Sigmoid colon (tissue), 7 donors: ENCODE measurements around the gene MUC5AC. TPM values are rescaled to one million over a fixed set of nuclear protein-coding genes. Genes with fewer than 3 reads are reported as not detected.

ENCODE experiments used
- DNase-seq: peaks from one replicate; pipeline ENCODE4 v3.0.0-alpha.2; 2019
- H3K27ac ChIP-seq, 4 donors: fragments of 200-600 bp; sonication (generic); one replicate each; pipeline ENCODE4 v1.5.1; 2016 to 2019; ENCODE audit warnings: mild to moderate bottlenecking in 1 of 4
- H3K27me3 ChIP-seq, 3 donors: fragments of 200-600 bp; sonication (generic); one replicate each; pipeline ENCODE4 v1.5.1; 2019; ENCODE audit warnings: mild to moderate bottlenecking in 1 of 3
- H3K36me3 ChIP-seq, 4 donors: fragments of 200-600 bp; sonication (generic); one replicate each; pipeline ENCODE4 v1.5.1; 2016 to 2019
- H3K4me1 ChIP-seq, 4 donors: fragments of 200-600 bp; sonication (generic); one replicate each; pipeline ENCODE4 v1.5.1; 2017 to 2019
- H3K4me3 ChIP-seq, 4 donors: fragments of 200-600 bp; sonication (generic); one replicate each; pipeline ENCODE4 v1.5.1; 2017 to 2019; ENCODE audit warnings: mild to moderate bottlenecking in 2 of 4, moderate library complexity in 1 of 4
- H3K9me3 ChIP-seq, 4 donors: fragments of 200-600 bp in 3 of 4; sonication (generic) in 3 of 4; one replicate each; pipeline versions ENCODE4 v1.5.1 to v1.6.1; 2013 to 2019
- CTCF ChIP-seq, 4 experiments: fragments of 450-650 bp in 3 of 4; fragments of 200-600 bp in 1 of 4; IDR thresholded peaks; one replicate each; pipeline ENCODE4 v1.5.1; 2016 to 2019; ENCODE audit warnings: antibody characterized with exemption in 4 of 4, mild to moderate bottlenecking in 3 of 4, moderate library complexity in 2 of 4
- EP300 ChIP-seq, 4 donors: sonication (generic); formaldehyde crosslinking; IDR thresholded peaks; one replicate each; pipeline ENCODE4 v1.6.1; 2017; ENCODE audit warnings: antibody characterized with exemption in 4 of 4
- POLR2A ChIP-seq, 2 donors: fragments of 450-650 bp; IDR thresholded peaks; one replicate each; pipeline ENCODE4 v1.6.1; 2016; ENCODE audit warnings: antibody characterized with exemption in 2 of 2, mild to moderate bottlenecking in 2 of 2, moderate library complexity in 2 of 2
- POLR2AphosphoS5 ChIP-seq, 4 donors: sonication (generic); formaldehyde crosslinking; IDR thresholded peaks; one replicate each; pipeline ENCODE4 v1.6.1; 2017; ENCODE audit warnings: antibody characterized with exemption in 4 of 4
- WGBS, 2 donors: extraction: QIAGEN DNeasy Blood & Tissue Kit; methylation state at CpG; one replicate each; pipeline ENCODE4 v1.1.7; 2013; 5-methylcytosine and 5-hydroxymethylcytosine counted together
- intact Hi-C: fragments of 100-400 bp; cut with DNase I; formaldehyde crosslinking; loops from one replicate; pipeline ENCODE4 v1.15.1; 2023
- polyA plus RNA-seq, 3 donors: library from polyadenylated mRNA; stranded (reverse); fragments of 200-250 nt; gene quantifications; one replicate each; pipeline ENCODE4 v1.2.3, GENCODE V29; 2013
- total RNA-seq, 4 donors: library from RNA; depleted of rRNA; stranded (reverse); fragments of >200 nt; gene quantifications; one replicate each; pipeline ENCODE4 v1.1.0, GENCODE V29; 2016
- donor health status: healthy with polysubstance abuse.
- donor health status: Bipolar disorder and iron deficiency.
- donor health status: healthy.

Gene MUC5AC
- total and polyA plus RNA-seq, 7 donors: under 0.01 to 0.09 (median under 0.01) TPM; not detected in 4

DNA sequence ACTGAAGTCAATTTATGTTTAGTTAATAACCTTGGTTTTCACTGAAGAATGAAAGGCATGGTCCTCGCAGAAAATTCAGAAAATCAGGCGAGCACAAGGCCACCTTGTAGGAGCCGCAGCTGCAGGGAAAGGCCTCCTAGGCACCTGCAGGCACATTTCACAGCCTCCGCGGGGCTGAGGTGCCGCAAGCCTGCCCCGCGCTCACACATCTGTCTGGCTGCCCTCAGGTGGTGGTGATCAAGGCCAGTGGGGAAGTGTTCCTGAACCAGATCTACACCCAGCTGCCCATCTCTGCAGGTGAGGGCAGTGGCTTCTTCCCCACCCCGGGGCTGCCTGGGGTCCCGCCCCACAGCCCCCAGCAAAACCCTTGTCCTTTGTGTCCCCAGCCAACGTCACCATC lies 10.5 kb downstream of the MUC5AC start:
- Histone ChIP-seq H3K4me1 (no peaks in the 10 kb centered on the region), H3K27me3 (no peaks in the 10 kb centered on the region), H3K9me3 (no peaks in the 10 kb centered on the region), H3K27ac (no peak overlapping the region), H3K4me3 (no peak overlapping the region), H3K36me3 (no peaks in the 10 kb centered on the region)
- 88 to 90% methylated on average over 11 of the region's 11 CpGs for WGBS, 2 donors
- intact Hi-C loops: no loop called here
- TF ChIP-seq EP300 (IDR thresholded peaks at IDR 0.05): no peak
- no peak for TF ChIP-seq CTCF (IDR thresholded peaks at IDR 0.05)
- DNase-seq: peak; percentile 36

GRCh38 chr11:1168721-1169161 lies 11.0 kb downstream of the MUC5AC start:
- DNase-seq: peak; percentile 57
- Histone ChIP-seq H3K4me1 (no peaks in the 10 kb centered on the region), H3K9me3 (no peaks in the 10 kb centered on the region), H3K27ac (no peak overlapping the region), H3K27me3 (no peaks in the 10 kb centered on the region), H3K36me3 (no peaks in the 10 kb centered on the region), H3K4me3 (no peak overlapping the region)
- TF ChIP-seq EP300 (IDR thresholded peaks at IDR 0.05) (no peak), POLR2A (IDR thresholded peaks at IDR 0.05) (no peak), CTCF (IDR thresholded peaks at IDR 0.05) (no peak), POLR2AphosphoS5 (IDR thresholded peaks at IDR 0.05) (no peak)
- intact Hi-C loops: no loop called here
- WGBS, 2 donors: 92% methylated on average over 23 of the region's 23 CpGs

GRCh38 chr11:1171223-1171984 lies 13.7 kb downstream of the MUC5AC start:
- Histone ChIP-seq H3K27me3 (no peaks in the 10 kb centered on the region), H3K4me1 (no peaks in the 10 kb centered on the region), H3K4me3 (no peak overlapping the region), H3K9me3 (no peaks in the 10 kb centered on the region), H3K36me3 (no peaks in the 10 kb centered on the region), H3K27ac (no peak overlapping the region)
- DNase-seq: no peak
- WGBS, 2 donors: 46 to 92% methylated on average over 2 of the region's 3 CpGs
- intact Hi-C loops: no loop called here
- TF ChIP-seq CTCF (IDR thresholded peaks at IDR 0.05) (no peak), POLR2A (IDR thresholded peaks at IDR 0.05) (no peak), EP300 (IDR thresholded peaks at IDR 0.05) (no peak), POLR2AphosphoS5 (IDR thresholded peaks at IDR 0.05) (no peak)

GRCh38 chr11:1171985-1172728 lies 14.4 kb downstream of the MUC5AC start:
- Histone ChIP-seq H3K4me1 (no peaks in the 10 kb centered on the region), H3K27me3 (no peaks in the 10 kb centered on the region), H3K4me3 (no peak overlapping the region), H3K36me3 (no peaks in the 10 kb centered on the region), H3K27ac (no peak overlapping the region), H3K9me3 (no peaks in the 10 kb centered on the region)
- no peak for TF ChIP-seq CTCF (IDR thresholded peaks at IDR 0.05)
- intact Hi-C loops: no loop called here
- WGBS, 2 donors: 86 to 88% methylated on average over 22 of the region's 22 CpGs
- no peak for DNase-seq
